Measurements from ENCODE around the gene PCDHGC5. TPM values are rescaled to one million over a fixed set of nuclear protein-coding genes. Genes with fewer than 3 reads are reported as not detected.

The PCDHGC5 gene
- total RNA-seq, 4 donors from 2014 or later, result 0.26 to 1.7 (median 1.5) TPM

- Histone ChIP-seq H3K27me3 (peaks cover 0 to 10% (median 0%) of the 10 kb centered on the region in 4 donors), H3K9me3 (no peaks in the 10 kb centered on the region), H3K36me3 (peaks cover 0 to 37% (median 0%) of the 10 kb centered on the region in 3 donors), H3K27ac (no peak overlapping the region), H3K4me1 (peaks cover 14 to 83% (median 33%) of the 10 kb centered on the region in 3 donors), H3K4me3 (peak overlapping the region; percentile 22 to 62 (median 42))
- WGBS, 2 donors, result 20 to 21% methylated on average over 4 of the region's 4 CpGs
- TF ChIP-seq CTCF (IDR thresholded peaks at IDR 0.05) (no peak), POLR2A (IDR thresholded peaks at IDR 0.05) (no peak)
- no peak for DNase-seq
- intact Hi-C loops (cut with DNase I), result no loop called here
Measured at GRCh38 chr5:141484310-141484640, 4.6 kb upstream of the PCDHGC5 start.

GRCh38 chr5:141484641-141485311, 4.1 kb upstream of the PCDHGC5 start, which contains the start of gene PCDHGC4:
Gene PCDHGC4, plus strand, starts transcription at chr5:141485030. Its CDS starts 144 bp downstream, at chr5:141485174.
- no peak for DNase-seq
- Histone ChIP-seq H3K36me3 (peaks cover 0 to 41% (median 0%) of the 10 kb centered on the region in 3 donors), H3K27me3 (peaks cover 0 to 10% (median 0%) of the 10 kb centered on the region in 4 donors), H3K4me3 (peak within 1 kb of the TSS; percentile 22 to 62 (median 42)), H3K4me1 (peaks cover 14 to 82% (median 28%) of the 10 kb centered on the region in 3 donors), H3K27ac (peak within 1 kb of the TSS in 2 of 4 donors; percentile 2 to 17), H3K9me3 (no peaks in the 10 kb centered on the region)
- WGBS, 2 donors, result 4 to 11% methylated on average over 17 to 34 of the region's 39 CpGs
- intact Hi-C loops (cut with DNase I), result no loop called here
- TF ChIP-seq CTCF (IDR thresholded peaks at IDR 0.05), result no peak
- TF ChIP-seq POLR2A (IDR thresholded peaks at IDR 0.05), result no peak

- no peak for DNase-seq
- H3K4me3 ChIP-seq, result peak overlapping the region; percentile 22 to 62 (median 42)
- H3K4me1 ChIP-seq, result peaks cover 14 to 75% (median 25%) of the 10 kb centered on the region in 3 donors
- intact Hi-C loops (cut with DNase I), result no loop called here
- H3K27ac ChIP-seq, result peak overlapping the region in 2 of 4 donors; percentile 2 to 17
- 76 to 86% methylated on average over 12 of the region's 38 CpGs for WGBS, 2 donors
- TF ChIP-seq CTCF (IDR thresholded peaks at IDR 0.05), result no peak
- H3K27me3 ChIP-seq, result peaks cover 0 to 13% (median 0%) of the 10 kb centered on the region in 4 donors
- no peaks in the 10 kb centered on the region for H3K9me3 ChIP-seq
- H3K36me3 ChIP-seq, result peaks cover 0 to 48% (median 0%) of the 10 kb centered on the region in 3 donors
Measured at GRCh38 chr5:141485321-141486055, 3.4 kb upstream of the PCDHGC5 start.

GRCh38 chr5:141486091-141486490, 2.8 kb upstream of the PCDHGC5 start:
- no peak for DNase-seq
- WGBS, 2 donors, result 91 to 98% methylated on average over 6 to 9 of the region's 9 CpGs
- Histone ChIP-seq H3K36me3 (peaks cover 0 to 54% (median 0%) of the 10 kb centered on the region in 3 donors), H3K4me1 (peaks cover 16 to 69% (median 22%) of the 10 kb centered on the region in 3 donors), H3K27ac (no peak overlapping the region), H3K9me3 (no peaks in the 10 kb centered on the region), H3K27me3 (peaks cover 0 to 19% (median 0%) of the 10 kb centered on the region in 4 donors), H3K4me3 (no peak overlapping the region)
- intact Hi-C loops (cut with DNase I), result no loop called here
- TF ChIP-seq POLR2A (IDR thresholded peaks at IDR 0.05) (no peak), CTCF (IDR thresholded peaks at IDR 0.05) (no peak)

- DNase-seq, result no peak
- no peak for TF ChIP-seq CTCF (IDR thresholded peaks at IDR 0.05)
- no peak for TF ChIP-seq POLR2A (IDR thresholded peaks at IDR 0.05)
- WGBS, 2 donors, result 71 to 91% methylated on average over 4 to 6 of the region's 7 CpGs
- Histone ChIP-seq H3K27ac (no peak overlapping the region), H3K36me3 (peaks cover 0 to 65% (median 0%) of the 10 kb centered on the region in 3 donors), H3K4me1 (peaks cover 22 to 69% (median 26%) of the 10 kb centered on the region in 3 donors), H3K27me3 (peaks cover 0 to 29% (median 0%) of the 10 kb centered on the region in 4 donors), H3K4me3 (no peak overlapping the region), H3K9me3 (no peaks in the 10 kb centered on the region)
- intact Hi-C loops (cut with DNase I), result no loop called here
Measured at GRCh38 chr5:141487131-141487530, 1.8 kb upstream of the PCDHGC5 start.
